Progenitor cell of endocrine pancreas (in vitro differentiated cells): Measurements from ENCODE around the gene PTER. TPM values are rescaled to one million over a fixed set of nuclear protein-coding genes. Genes with fewer than 3 reads are reported as not detected.

Source experiments
- DNase-seq: peaks from one replicate; pipeline ENCODE4 v3.0.0; 2021; ENCODE audit warnings: low spot score; ENCODE audit not compliant: unreplicated experiment
- H3K27ac Mint-ChIP-seq: 2 replicates; pipeline ENCODE4 v1.8.0; 2021; ENCODE audit warnings: mild to moderate bottlenecking, moderate library complexity, mixed read lengths
- H3K27me3 Mint-ChIP-seq: 2 replicates; pipeline ENCODE4 v1.8.0; 2021; ENCODE audit warnings: mixed read lengths
- H3K36me3 Mint-ChIP-seq: 2 replicates; pipeline ENCODE4 v1.8.0; 2022; ENCODE audit warnings: mixed read lengths; ENCODE audit not compliant: insufficient read depth
- H3K4me1 Mint-ChIP-seq: 2 replicates; pipeline ENCODE4 v1.8.0; 2021; ENCODE audit warnings: low read depth, mixed read lengths
- H3K4me3 Mint-ChIP-seq: 2 replicates; pipeline ENCODE4 v1.8.0; 2021; ENCODE audit warnings: low read depth, mild to moderate bottlenecking, moderate library complexity, mixed read lengths
- H3K9me3 Mint-ChIP-seq: 2 replicates; pipeline ENCODE4 v1.8.0; 2021; ENCODE audit warnings: low read depth, mixed read lengths
- CTCF ChIP-seq: fragments of 200-600 bp; sonication (generic); IDR thresholded peaks from one replicate; pipeline ENCODE4 v1.5.0; 2021; ENCODE audit warnings: antibody characterized with exemption, mild to moderate bottlenecking; ENCODE audit not compliant: unreplicated experiment
- total RNA-seq: library from RNA; stranded (reverse); gene quantifications from 2 replicates; pipeline ENCODE4 v1.2.1, GENCODE V29; 2021

Gene PTER
- total RNA-seq, 1 donor from 2014 or later = 9.2 TPM

DNA sequence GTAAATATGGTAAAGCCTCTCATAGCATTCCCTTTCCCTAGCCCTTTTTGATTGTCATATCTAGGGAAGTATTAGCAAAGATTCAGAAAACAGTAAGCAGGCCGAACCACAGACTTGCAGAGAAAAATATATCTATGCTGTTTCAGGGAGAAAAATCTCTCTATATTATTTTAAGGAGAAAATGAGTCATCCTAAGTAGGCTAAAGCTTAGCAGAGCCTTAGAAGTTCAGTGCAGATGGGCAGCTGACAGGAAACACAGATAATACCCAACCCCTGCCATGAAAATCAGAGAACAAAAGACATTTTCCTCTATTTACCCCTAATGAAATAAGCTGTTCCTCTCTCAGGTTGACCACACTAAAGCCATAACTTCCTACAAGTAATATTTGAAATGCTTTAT, 68.4 kb downstream of the PTER start:
- Mint-ChIP-seq H3K27me3 (no peaks in the 10 kb centered on the region), H3K4me1 (no peaks in the 10 kb centered on the region), H3K9me3 (no peaks in the 10 kb centered on the region), H3K27ac (no peak overlapping the region), H3K36me3 (peaks cover 2% of the 10 kb centered on the region), H3K4me3 (no peak overlapping the region)
- no peak for DNase-seq
- no peak for TF ChIP-seq CTCF

DNA sequence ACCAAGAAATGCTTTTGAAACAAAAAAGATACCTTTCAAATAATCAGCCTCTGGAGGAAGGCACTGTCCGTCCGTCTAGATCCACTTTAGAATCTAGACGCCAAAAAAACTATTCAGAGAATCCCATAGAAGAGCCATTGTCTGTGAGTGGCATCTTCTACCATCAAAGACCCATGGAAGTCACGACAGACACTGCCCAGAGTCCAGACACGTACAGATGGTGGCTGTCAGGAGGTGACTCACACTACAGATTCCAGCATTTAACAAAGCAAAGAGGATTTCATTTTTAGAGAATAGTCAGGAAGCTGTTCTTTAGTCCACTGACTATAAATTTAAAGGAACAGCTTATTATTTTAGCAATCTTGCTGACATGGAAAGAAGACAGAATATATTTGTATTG, 73.2 kb downstream of the PTER start:
- Mint-ChIP-seq H3K27ac (no peak overlapping the region), H3K27me3 (no peaks in the 10 kb centered on the region), H3K9me3 (no peaks in the 10 kb centered on the region), H3K36me3 (no peaks in the 10 kb centered on the region), H3K4me3 (no peak overlapping the region), H3K4me1 (no peaks in the 10 kb centered on the region)
- DNase-seq = no peak
- TF ChIP-seq CTCF = no peak

DNA sequence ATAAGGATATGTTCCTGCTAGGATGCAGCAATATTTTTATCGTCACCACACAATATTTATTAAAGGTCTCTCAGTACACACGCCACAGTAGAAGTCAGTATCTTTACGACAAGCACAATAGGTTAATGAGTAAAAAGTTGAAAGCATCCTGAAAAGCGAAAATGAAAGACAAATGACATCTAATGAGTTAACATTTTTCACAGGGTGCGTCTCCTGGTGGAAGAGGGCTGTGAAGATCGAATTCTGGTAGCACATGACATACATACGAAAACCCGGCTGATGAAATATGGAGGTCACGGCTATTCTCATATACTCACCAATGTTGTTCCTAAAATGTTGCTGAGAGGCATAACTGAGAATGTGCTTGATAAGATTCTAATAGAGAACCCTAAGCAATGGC, 74.0 kb downstream of the PTER start:
- no peak for TF ChIP-seq CTCF
- no peaks in the 10 kb centered on the region for H3K36me3 Mint-ChIP-seq
- no peaks in the 10 kb centered on the region for H3K27me3 Mint-ChIP-seq
- DNase-seq = no peak
- no peaks in the 10 kb centered on the region for H3K9me3 Mint-ChIP-seq
- H3K4me1 Mint-ChIP-seq = no peaks in the 10 kb centered on the region
- no peak overlapping the region for H3K27ac Mint-ChIP-seq
- H3K4me3 Mint-ChIP-seq = no peak overlapping the region

DNA sequence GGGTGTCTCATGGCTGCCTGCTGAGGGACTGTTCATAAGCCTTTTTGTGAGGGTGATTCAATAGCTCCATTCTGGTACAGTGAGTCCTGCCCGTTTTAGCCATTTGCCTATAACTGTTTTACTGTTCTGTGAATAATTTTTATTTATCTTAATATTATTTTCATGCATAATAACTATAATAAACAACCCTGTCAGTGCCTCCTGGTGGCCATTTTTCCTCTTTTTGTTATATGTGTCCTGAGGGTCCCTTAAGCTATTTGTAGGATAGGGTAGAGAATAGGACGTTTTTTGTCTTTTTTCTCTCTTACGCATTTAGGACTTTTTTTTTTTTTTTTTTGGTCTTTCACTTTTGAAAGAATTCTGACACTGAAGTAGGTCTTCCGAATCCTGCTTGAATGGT, 82.0 kb downstream of the PTER start:
- peak; percentile 40 for TF ChIP-seq CTCF
- H3K4me3 Mint-ChIP-seq = no peak overlapping the region

DNA sequence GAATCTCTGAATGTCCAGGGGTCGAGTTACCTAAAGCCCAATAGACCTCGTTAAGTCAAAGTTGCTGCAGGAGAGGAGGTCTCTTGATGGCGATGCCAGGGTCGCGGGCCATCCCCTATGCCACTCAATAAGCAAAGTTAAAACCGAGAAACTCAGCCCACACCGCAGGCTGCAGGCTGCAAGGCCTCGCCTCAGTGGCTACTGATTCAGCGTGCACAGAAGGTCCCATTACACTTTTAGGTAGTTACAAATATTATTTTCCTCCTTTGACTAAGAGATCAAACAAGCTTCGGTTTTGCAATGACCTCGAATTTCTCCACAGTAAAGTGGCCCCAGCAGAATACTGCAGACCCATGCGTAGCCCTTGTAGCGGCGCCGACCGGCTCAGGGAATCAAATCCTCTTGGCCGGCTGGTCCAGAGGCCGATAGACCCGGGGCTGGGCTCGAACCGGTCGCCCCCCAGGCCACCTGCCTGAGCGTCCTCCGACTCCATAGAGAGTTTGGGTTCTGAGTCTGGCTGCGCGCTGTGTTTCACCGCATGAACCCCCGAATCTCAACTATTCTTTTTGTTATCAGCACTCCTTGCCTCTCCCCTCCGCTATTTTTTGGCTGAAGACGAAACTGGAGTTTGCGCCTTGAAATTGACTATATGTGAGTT, 82.6 kb downstream of the PTER start:
- Mint-ChIP-seq H3K4me1 (peaks cover 6% of the 10 kb centered on the region), H3K9me3 (no peaks in the 10 kb centered on the region), H3K36me3 (no peaks in the 10 kb centered on the region), H3K4me3 (peak overlapping the region; percentile 80), H3K27me3 (peaks cover 66% of the 10 kb centered on the region), H3K27ac (peak overlapping the region; percentile 92)
- no peak for DNase-seq
- TF ChIP-seq CTCF = no peak

More for the DNA sequence above, 82.0 kb downstream of the PTER start:
- no peaks in the 10 kb centered on the region for H3K9me3 Mint-ChIP-seq
- peaks cover 5% of the 10 kb centered on the region for H3K4me1 Mint-ChIP-seq
- H3K27me3 Mint-ChIP-seq = peaks cover 60% of the 10 kb centered on the region
- no peak for DNase-seq
- no peak overlapping the region for H3K27ac Mint-ChIP-seq
- no peaks in the 10 kb centered on the region for H3K36me3 Mint-ChIP-seq
